HS-27A (cell line): ENCODE measurements around the gene ENTPD6.

Source experiments
- DNase-seq: peaks from one replicate; pipeline ENCODE4 v3.0.0-alpha.2; 2012; ENCODE audit warnings: low read depth, missing footprints

The ENTPD6 gene

GRCh38 chr20:25209400-25209799 is 13.9 kb downstream of the ENTPD6 start:
- no peak for DNase-seq

DNA sequence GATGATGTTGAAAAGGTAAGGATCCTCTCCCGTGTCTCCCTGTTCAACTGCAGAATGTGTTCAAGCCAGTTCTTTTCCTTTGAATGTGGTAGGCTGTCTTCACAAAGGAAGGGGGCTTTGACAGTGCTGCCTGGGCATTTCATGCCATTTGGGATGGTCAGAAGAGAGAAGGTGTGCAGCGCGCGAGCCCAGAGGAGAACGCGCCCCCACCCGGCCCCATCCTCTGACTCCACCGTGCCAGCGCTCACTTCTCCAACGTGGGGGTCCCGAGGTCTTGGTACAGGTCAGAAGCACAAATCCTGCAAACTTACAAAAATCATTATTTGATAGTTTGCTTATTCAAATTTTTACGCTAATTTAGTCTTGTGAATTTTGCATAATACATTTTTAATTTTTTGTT is 14.4 kb downstream of the ENTPD6 start:
- DNase-seq = no peak

DNA sequence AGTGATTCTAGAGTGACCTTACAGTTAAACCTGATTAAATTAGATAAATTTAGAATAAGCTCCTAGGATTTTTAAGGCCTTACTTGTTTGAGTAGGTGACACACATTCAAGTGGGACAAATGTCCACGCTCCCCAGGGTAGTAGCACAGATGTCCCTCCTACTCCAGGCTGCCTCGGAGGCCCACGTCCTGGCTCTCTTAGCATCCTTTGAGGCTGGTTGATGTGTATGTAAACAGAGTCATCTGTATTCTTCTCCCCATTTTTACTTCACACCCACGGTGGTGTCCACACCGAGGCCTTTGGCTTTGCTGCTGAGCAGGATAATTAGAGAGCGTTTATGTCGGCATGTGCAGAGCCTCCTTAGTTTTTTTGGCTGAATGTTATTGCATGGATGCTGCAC is 15.8 kb downstream of the ENTPD6 start:
- no peak for DNase-seq

DNA sequence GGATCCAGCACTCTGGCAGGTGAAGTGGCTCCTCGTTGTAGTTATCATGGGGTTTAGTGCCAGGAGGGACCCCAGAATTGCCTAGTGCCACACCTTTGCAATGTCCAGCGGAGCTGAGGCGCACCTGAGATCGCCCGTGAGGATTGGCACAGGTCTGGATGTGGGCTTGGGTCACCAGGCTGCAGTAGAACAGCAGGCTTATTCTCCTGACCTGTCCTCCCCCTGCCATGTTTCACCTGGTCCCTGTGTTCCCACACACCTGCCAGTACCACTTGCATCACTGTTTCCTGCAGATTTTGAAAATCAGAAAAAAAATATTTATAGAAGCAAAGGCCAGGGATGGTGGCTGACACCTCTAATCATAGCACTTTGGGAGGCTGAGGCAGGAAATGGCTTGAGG is 16.7 kb downstream of the ENTPD6 start:
- no peak for DNase-seq

DNA sequence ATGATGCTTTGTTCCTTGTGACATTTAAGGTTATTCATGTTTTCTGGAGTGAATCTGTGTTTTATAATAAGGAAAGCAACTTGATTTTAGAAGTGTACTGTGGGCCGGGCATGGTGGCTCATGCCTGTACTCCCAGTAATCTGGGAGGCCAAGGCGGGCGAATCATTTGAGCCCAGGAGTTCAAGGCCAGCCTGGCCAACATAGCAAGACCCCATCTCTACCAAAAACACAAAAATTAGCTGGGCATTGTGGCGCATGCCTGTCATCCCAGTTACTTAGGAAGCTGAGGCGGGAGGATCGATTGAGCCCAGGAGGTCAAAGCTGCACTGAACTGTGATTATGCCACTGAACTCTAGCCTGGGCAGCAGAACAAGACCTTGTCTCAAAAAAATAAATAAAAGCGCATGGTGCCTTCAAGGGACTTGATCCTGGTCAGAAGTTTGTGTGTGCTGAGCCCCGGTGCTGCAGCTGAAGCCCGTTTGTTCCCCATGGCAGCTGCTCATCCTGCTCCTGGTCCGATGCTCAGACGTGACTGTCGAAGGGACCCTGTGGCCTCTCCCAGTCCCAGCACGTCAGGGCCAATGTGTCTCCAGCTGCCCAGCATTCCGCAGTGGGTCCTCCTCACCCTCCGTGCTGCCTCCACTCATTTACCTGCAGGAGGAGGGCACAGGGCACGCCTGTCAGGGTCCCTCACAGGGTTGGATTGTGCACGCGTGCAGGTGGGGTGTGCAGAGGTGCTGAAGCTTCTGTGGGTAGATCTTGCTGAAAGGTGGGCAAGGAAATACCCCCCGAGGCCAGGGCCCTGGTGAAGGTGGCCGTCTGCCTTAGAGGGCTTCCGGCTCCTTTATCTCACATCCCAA is 18.3 kb downstream of the ENTPD6 start:
- no peak for DNase-seq

DNA sequence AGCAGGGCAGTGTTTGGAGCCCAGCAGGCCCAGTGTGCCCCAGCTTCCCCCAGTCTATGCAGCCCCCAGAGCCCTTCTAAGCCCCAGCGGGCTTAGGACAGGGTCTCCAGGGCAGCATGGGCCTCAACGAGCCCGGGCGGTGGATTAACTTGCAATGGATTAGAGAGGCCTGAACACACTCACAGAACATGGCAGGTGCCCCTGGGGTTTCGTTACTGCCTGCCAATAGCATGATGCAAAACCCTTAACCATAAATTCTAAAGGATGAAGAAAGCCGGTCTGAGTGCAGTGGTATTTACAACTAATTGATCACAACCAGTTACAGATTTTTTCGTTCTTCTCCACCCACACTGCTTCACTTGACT is 18.9 kb downstream of the ENTPD6 start:
- DNase-seq = no peak

DNA sequence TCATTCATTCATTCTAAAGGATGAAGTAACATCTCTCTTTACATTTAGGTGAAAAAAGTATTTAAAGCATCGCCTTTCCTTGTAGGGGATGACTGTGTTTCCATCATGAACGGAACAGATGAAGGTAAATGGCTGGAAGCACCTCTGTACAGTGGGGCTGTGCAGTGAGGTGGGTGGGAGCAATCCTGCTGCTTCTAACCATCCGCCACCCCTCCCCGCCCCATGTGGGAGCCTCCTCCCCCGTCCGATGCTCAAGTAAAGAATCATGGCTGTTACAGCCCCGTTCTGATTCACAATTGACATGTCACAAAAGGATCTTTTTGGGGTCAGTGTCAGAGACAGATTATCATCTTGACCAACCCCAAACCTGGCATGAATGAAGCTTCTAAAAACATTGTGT is 19.3 kb downstream of the ENTPD6 start:
- no peak for DNase-seq

DNA sequence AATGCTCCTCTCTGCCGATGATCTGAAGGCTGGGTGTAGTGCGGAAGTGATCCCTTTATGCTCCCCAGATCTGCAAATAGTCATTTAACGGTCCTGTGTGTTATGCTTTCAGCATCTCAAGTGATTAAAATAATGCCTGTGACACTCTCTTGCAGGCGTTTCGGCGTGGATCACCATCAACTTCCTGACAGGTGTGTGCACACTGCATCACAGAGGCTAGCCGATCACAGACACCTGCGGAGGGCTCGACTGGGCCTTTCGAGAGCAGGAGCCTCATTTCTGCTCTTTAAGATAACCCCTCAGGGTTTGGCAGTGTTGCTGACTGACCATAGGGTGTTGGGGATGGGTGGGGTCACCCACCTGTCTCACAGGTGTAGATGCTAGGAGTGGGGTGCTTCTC is 20.0 kb downstream of the ENTPD6 start:
- DNase-seq = no peak

DNA sequence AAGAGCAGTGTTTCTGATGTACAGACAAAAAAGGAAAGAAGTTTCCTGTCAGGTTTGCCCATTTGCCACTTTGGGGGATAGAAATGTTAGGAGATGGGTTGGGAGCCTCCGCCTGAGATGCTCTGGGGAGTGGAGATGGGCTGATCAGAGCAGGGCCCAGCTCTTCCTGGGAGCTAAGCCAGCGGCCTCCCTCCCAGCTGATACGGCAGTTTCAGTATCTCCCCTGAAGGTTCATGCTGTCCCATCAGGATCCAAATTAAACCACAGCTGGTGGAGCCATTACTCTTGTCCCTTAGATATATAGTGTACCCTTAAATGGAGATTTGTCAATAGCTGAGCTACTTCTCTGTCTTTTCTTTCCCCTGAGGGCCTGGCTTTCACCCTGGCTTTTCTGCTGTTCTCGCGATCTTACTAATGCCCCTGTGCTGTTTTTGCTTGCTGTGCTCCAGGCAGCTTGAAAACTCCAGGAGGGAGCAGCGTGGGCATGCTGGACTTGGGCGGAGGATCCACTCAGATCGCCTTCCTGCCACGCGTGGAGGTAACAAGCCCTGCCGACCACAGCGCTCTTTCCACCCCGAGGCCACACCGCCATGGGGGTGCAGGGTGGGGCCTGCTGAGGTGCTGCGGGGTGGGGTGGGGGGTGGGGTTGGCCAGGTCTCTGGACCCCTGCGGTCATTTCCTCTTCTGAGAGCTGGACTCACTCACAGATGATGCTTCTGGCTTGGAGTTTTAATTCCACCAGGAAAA is 20.9 kb downstream of the ENTPD6 start:
- no peak for DNase-seq

DNA sequence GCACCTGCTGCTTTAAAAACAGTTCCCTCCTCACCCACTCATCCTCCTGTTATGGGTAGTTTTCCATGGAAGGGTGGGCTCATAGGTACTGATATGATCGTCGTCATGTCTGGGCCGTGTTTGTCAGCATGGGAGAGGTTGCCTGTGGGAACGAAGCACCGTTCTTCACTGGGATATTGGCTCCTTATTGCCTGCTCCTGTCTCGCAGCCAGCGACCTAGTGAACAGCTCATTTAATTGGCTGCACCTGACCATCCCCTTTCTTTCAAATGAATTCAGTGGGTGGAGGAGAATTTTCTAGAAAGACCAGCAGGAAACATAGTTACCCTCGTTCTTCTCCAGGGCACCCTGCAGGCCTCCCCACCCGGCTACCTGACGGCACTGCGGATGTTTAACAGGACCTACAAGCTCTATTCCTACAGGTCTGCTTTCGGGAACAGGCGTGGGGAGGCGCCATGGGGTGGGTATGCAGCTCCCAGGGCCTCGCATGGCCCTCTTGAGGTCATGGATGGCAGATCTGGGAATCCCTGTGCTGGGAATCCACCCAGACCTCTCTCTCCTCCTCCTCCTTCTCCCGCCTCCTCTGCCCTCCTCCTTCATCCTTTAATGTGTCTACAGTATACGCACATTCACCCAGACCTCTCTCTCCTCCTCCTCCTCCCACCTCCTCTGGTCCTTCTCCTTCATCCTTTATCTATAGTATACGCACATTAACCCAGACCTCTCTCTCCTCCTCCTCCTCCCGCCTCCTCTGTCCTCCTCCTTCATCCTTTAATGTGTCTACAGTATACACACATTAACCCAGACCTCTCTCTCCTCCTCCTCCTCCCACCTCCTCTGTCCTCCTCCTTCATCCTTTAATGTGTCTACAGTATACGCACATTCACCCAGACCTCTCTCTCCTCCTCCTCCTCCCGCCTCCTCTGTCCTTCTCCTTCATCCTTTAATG is 21.9 kb downstream of the ENTPD6 start:
- DNase-seq = no peak

- DNase-seq = no peak
These were observed 22.6 kb downstream of the ENTPD6 start for GRCh38 chr20:25218109-25218486.

DNA sequence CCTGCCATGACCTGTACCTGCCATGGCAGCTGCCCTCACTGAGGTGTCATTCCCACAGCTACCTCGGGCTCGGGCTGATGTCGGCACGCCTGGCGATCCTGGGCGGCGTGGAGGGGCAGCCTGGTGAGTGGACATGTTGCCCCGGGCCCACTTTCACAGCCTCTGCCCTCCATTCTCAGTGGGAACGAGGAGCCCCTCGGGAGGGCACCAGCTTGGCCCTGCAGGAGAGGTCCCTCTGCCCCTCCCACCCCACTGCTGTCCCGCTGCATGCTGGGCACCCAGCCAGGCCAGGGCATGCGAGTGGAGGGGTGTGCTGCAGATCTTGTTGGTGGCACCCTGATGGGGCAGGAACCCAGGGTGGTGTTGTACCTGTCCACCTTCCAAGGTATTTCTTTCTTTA is 23.0 kb downstream of the ENTPD6 start:
- no peak for DNase-seq

- no peak for DNase-seq
These were observed 23.9 kb downstream of the ENTPD6 start for GRCh38 chr20:25219365-25219764.

GRCh38 chr20:25220021-25220730 is 24.7 kb downstream of the ENTPD6 start:
- DNase-seq = no peak

- DNase-seq = no peak
These were observed 25.5 kb downstream of the ENTPD6 start for GRCh38 chr20:25220810-25221591.

DNA sequence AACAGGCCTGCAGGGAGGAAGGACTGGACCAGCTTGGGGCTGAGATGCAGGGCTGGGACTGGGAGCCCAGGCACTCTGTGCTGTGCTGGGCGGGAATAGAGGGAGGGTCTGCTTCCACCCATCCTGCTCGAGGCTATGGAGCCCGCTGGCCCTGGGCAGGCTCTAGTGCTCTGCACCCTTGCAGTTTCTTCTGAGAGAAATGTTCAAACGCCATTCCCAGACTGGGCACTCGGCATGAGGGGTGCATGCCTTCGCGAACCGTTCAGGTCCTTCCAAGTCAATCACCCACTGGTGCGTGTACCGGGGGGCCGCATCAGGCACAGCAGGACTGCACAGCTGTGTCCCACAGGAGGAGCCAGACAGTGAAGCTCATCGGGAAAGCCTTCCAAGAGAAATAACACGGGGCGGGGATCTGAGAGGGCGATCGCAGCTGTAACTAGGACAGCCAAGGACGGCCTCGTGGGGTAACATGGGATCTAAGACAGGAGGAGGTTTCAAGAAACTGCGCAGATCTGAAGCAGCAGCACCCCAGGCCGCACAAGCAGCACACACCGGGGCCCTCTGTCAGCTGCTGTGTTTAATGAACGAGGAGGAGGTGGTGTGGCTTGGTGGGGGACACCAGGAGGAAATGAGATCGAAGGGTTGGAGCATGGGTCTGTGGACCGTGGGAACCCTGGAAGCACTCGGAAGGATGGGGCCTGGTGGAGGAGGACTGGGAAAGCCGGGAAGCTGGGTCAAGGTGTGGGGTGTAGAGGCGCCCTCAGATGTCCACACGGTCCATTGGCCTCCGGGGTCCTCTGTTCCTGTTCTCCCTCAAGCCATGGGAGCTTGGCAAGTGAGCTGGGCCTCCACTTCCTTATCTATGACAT is 26.3 kb downstream of the ENTPD6 start:
- DNase-seq = no peak

DNA sequence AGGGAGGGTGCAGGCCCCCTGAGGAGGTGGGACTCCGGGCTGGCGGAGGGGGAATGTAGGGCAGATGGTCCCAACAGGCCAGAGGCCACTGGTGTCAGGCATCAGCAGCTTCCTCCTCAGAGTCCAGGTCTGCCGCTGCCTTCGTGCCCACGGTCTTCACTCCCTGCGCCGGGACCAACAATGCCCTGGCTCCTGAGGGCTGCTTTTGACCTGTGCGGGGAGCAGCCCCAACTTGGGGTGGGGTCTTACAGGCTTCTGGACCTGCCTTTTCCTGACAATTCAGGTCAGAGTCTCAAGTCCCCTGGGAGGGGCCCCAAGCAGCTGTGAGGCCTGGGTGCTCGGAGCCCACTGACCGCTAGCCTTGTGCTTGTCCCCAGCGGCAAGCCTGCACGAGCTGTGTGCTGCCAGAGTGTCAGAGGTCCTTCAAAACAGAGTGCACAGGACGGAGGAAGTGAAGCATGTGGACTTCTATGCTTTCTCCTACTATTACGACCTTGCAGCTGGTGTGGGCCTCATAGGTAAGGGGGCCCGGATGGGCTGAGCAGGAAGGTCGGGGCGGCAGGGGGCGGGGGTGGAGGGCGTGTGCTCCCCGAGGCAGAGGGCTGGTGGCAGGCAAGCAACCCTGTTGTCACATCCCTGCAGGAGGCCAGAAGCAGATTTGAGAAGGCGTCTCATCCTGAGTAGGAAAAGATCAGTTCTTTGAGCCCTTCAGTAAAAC is 27.1 kb downstream of the ENTPD6 start:
- DNase-seq = no peak

DNA sequence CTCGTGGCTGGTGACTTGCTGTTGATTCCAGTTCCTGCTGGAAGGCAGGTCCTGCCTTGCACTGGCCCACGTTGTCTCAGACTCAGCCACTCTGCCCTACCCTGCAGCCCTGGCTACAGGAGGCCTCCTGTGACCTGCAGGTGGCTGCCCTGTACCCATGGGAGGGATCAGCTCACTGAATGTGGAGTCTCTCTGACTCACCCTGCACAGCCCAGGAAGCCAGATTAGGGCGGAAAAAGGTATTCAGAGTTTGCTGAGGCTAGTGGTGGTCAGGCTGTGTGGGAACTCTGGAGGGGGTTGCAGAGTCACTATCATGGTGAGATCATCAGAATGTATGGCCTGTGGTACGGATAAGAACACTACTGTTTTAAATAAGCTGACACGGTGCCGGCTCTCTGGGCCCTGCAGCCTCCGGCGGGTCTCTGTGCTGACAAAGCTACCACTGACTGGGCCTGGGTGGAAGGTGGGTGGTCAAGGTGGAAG is 27.7 kb downstream of the ENTPD6 start:
- DNase-seq = peak; percentile 98
